OCI-LY3 (cell line): ENCODE results near the gene SYT6.

Experiments used
- CTCF ChIP-seq: fragments of 200-600, 300-600 bp; sonication (generic); IDR thresholded peaks from 2 replicates; pipeline ENCODE4 v1.5.1; 2014; ENCODE audit warnings: antibody characterized with exemption, low read length, low read depth
- EZH2phosphoT487 ChIP-seq: fragments of 200-600 bp; shearing (Covaris generic); IDR thresholded peaks from 2 replicates; pipeline ENCODE4 v1.6.1; 2018; ENCODE audit warnings: antibody characterized with exemption, mixed run types, low read depth

GRCh38 chr1:114063544-114063943 is 90.1 kb downstream of the SYT6 start:
- TF ChIP-seq CTCF: no peak
- TF ChIP-seq EZH2phosphoT487: no peak
